ENCODE data around the gene NAP1L1. TPM values are rescaled to one million over a fixed set of nuclear protein-coding genes. Genes with fewer than 3 reads are reported as not detected.
A peak's percentile ranks its signal among the peaks of the same experiment; 100 is the strongest.

The NAP1L1 gene
- total RNA-seq, 1 donor = 203 TPM

GRCh38 chr12:76014007-76014406 is 70.5 kb downstream of the NAP1L1 start:
- Histone ChIP-seq H4K20me1 (ENCODE audit: insufficient read depth, low read length) (no peaks in the 10 kb centered on the region), H3K4me3 (ENCODE audit: insufficient read depth, low read length) (no peak overlapping the region), H3K27me3 (ENCODE audit: insufficient read depth, low read length) (no peaks in the 10 kb centered on the region), H3K4me1 (ENCODE audit: insufficient read depth, low read length) (peaks cover 24% of the 10 kb centered on the region), H2AFZ (ENCODE audit: low read length) (no peak overlapping the region), H3K79me2 (ENCODE audit: insufficient read depth, low read length) (no peaks in the 10 kb centered on the region), H3K4me2 (ENCODE audit: insufficient read depth, low read length) (no peak overlapping the region), H3K9me3 (ENCODE audit: low read depth, low read length) (no peaks in the 10 kb centered on the region), H3K36me3 (ENCODE audit: insufficient read depth, low read length) (no peaks in the 10 kb centered on the region), H3K27ac (ENCODE audit: low read depth, low read length) (no peak overlapping the region)
- TF ChIP-seq CTCF (IDR thresholded peaks at IDR 0.05; ENCODE audit: extremely low read depth, low read depth, low read length) = no peak
- no peak for DNase-seq (ENCODE audit: insufficient read length, low spot score, missing footprints)

- Histone ChIP-seq H3K27ac (ENCODE audit: low read depth, low read length) (no peak overlapping the region), H3K4me2 (ENCODE audit: insufficient read depth, low read length) (no peak overlapping the region), H3K36me3 (ENCODE audit: insufficient read depth, low read length) (no peaks in the 10 kb centered on the region), H4K20me1 (ENCODE audit: insufficient read depth, low read length) (no peaks in the 10 kb centered on the region), H3K27me3 (ENCODE audit: insufficient read depth, low read length) (no peaks in the 10 kb centered on the region), H3K4me1 (ENCODE audit: insufficient read depth, low read length) (peaks cover 22% of the 10 kb centered on the region), H3K4me3 (ENCODE audit: insufficient read depth, low read length) (no peak overlapping the region), H2AFZ (ENCODE audit: low read length) (no peak overlapping the region), H3K9me3 (ENCODE audit: low read depth, low read length) (no peaks in the 10 kb centered on the region), H3K79me2 (ENCODE audit: insufficient read depth, low read length) (no peaks in the 10 kb centered on the region)
- peak; percentile 52 for DNase-seq (ENCODE audit: insufficient read length, low spot score, missing footprints)
- no peak for TF ChIP-seq CTCF (IDR thresholded peaks at IDR 0.05; ENCODE audit: extremely low read depth, low read depth, low read length)
Measured at GRCh38 chr12:76013603-76014002, 70.9 kb downstream of the NAP1L1 start.

DNA sequence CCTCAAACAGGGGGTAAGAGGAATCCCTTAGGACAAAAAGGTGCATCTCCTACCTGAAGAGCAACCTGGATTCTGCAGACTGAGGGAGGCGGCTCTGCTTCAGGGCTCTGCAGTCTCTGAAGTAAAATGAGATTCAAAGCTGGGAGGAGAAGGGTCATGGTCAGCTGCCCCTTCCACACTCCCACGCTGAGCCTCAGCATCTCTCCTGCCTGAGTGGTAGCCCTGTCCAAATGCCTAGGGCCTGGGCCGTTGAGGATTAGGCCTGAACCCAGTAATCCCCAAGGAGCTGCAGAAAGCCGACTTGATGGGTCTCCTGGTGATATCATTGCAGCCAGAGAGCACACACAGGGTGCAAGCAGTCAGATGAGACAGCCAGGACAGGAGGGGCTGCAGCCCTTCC is 71.8 kb downstream of the NAP1L1 start:
- Histone ChIP-seq H3K79me2 (ENCODE audit: insufficient read depth, low read length) (no peaks in the 10 kb centered on the region), H3K4me2 (ENCODE audit: insufficient read depth, low read length) (no peak overlapping the region), H3K27me3 (ENCODE audit: insufficient read depth, low read length) (no peaks in the 10 kb centered on the region), H4K20me1 (ENCODE audit: insufficient read depth, low read length) (no peaks in the 10 kb centered on the region), H3K36me3 (ENCODE audit: insufficient read depth, low read length) (no peaks in the 10 kb centered on the region), H3K4me1 (ENCODE audit: insufficient read depth, low read length) (peaks cover 14% of the 10 kb centered on the region), H3K9me3 (ENCODE audit: low read depth, low read length) (no peaks in the 10 kb centered on the region), H2AFZ (ENCODE audit: low read length) (no peak overlapping the region), H3K4me3 (ENCODE audit: insufficient read depth, low read length) (no peak overlapping the region), H3K27ac (ENCODE audit: low read depth, low read length) (no peak overlapping the region)
- no peak for DNase-seq (ENCODE audit: insufficient read length, low spot score, missing footprints)
- no peak for TF ChIP-seq CTCF (IDR thresholded peaks at IDR 0.05; ENCODE audit: extremely low read depth, low read depth, low read length)

GRCh38 chr12:76010732-76011458 is 73.6 kb downstream of the NAP1L1 start:
- Histone ChIP-seq H3K27me3 (ENCODE audit: insufficient read depth, low read length) (no peaks in the 10 kb centered on the region), H3K4me1 (ENCODE audit: insufficient read depth, low read length) (peaks cover 11% of the 10 kb centered on the region), H2AFZ (ENCODE audit: low read length) (peak overlapping the region; percentile 64), H3K27ac (ENCODE audit: low read depth, low read length) (peak overlapping the region; percentile 32), H3K9me3 (ENCODE audit: low read depth, low read length) (no peaks in the 10 kb centered on the region), H3K4me2 (ENCODE audit: insufficient read depth, low read length) (no peak overlapping the region), H3K79me2 (ENCODE audit: insufficient read depth, low read length) (no peaks in the 10 kb centered on the region), H3K4me3 (ENCODE audit: insufficient read depth, low read length) (no peak overlapping the region), H4K20me1 (ENCODE audit: insufficient read depth, low read length) (no peaks in the 10 kb centered on the region), H3K36me3 (ENCODE audit: insufficient read depth, low read length) (no peaks in the 10 kb centered on the region)
- TF ChIP-seq CTCF (IDR thresholded peaks at IDR 0.05; ENCODE audit: extremely low read depth, low read depth, low read length) = no peak
- DNase-seq (ENCODE audit: insufficient read length, low spot score, missing footprints) = peak; percentile 50

Data from osteoblast (primary cell).